Tibial artery (tissue), 4 donors: ENCODE results near the gene METTL25B.

ENCODE experiments used
- DNase-seq, 2 donors: peaks; one replicate each; pipeline ENCODE4 v3.0.0-alpha.2; 2019
- H3K27ac ChIP-seq, 2 donors: fragments of 200-600 bp; sonication (generic) in 1 of 2; 1 replicate in 1 of 2; 2 replicates in 1 of 2; pipeline ENCODE4 v1.5.1; 2018 to 2019; ENCODE audit warnings: mild to moderate bottlenecking in 1 of 2
- H3K27me3 ChIP-seq, 2 donors: fragments of 200-600 bp; sonication (generic) in 1 of 2; one replicate each; pipeline versions ENCODE4 v1.5.1 to v1.6.0; 2016 to 2019
- H3K36me3 ChIP-seq, 3 donors: fragments of 200-600 bp; sonication (generic) in 2 of 3; one replicate each; pipeline ENCODE4 v1.5.1; 2016 to 2019; ENCODE audit warnings: mild to moderate bottlenecking in 2 of 3
- H3K4me1 ChIP-seq, 4 donors: fragments of 200-600 bp; sonication (generic) in 2 of 4; 1 replicate in 3 of 4; 2 replicates in 1 of 4; pipeline ENCODE4 v1.5.1; 2016 to 2019
- H3K4me3 ChIP-seq, 2 donors: fragments of 200-600 bp; sonication (generic) in 1 of 2; 1 replicate in 1 of 2; 2 replicates in 1 of 2; pipeline ENCODE4 v1.5.1; 2018 to 2019; ENCODE audit warnings: mild to moderate bottlenecking in 2 of 2
- H3K9me3 ChIP-seq, 3 donors: fragments of 200-600 bp; sonication (generic) in 1 of 3; one replicate each; pipeline ENCODE4 v1.5.1; 2016 to 2019
- intact Hi-C: fragments of 100-400 bp; cut with DNase I; formaldehyde crosslinking; loops from one replicate; pipeline ENCODE4 v1.15.0; 2023; ENCODE audit warnings: low total_unique reads
- TF ChIP-seq, protein P1 (sequence below), 2 experiments: fragments of 200-600 bp in 1 of 2; fragments of 450-650 bp in 1 of 2; IDR thresholded peaks; one replicate each; pipeline ENCODE4 v1.5.1; 2017 to 2019; ENCODE audit warnings: antibody characterized with exemption in 2 of 2, mild to moderate bottlenecking in 1 of 2, moderate library complexity in 1 of 2

METTL25B gene

DNA sequence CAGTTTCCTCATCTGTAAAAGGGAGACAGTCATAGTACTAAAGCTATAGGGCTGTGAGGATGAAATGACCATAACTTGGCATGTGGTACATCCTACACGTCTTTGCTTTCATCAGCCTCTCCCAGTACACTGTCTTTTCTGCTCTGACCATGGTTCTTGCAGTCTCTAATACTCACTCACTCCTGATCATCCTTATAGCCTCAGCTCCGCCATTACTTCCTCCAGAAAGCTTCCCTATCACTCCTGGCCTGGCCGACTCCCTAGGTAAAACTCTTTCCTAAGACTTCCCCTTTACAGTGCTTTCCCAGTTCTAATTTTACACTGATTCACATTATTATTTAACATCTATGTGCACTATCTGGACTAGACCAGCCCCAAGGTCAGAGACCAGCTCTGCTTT is 17.6 kb downstream of the METTL25B start:
- no peaks in the 10 kb centered on the region for H3K27me3 ChIP-seq
- peak overlapping the region; percentile 82 to 91 for H3K4me3 ChIP-seq
- DNase-seq, result no peak
- peaks cover 0 to 66% (median 52%) of the 10 kb centered on the region in 4 donors for H3K4me1 ChIP-seq
- H3K9me3 ChIP-seq, result no peaks in the 10 kb centered on the region
- H3K27ac ChIP-seq, result peak overlapping the region; percentile 98 to 99
- peaks cover 16 to 34% (median 32%) of the 10 kb centered on the region in 3 donors for H3K36me3 ChIP-seq
- intact Hi-C loops, result no loop called here
- TF ChIP-seq, protein P1, sequence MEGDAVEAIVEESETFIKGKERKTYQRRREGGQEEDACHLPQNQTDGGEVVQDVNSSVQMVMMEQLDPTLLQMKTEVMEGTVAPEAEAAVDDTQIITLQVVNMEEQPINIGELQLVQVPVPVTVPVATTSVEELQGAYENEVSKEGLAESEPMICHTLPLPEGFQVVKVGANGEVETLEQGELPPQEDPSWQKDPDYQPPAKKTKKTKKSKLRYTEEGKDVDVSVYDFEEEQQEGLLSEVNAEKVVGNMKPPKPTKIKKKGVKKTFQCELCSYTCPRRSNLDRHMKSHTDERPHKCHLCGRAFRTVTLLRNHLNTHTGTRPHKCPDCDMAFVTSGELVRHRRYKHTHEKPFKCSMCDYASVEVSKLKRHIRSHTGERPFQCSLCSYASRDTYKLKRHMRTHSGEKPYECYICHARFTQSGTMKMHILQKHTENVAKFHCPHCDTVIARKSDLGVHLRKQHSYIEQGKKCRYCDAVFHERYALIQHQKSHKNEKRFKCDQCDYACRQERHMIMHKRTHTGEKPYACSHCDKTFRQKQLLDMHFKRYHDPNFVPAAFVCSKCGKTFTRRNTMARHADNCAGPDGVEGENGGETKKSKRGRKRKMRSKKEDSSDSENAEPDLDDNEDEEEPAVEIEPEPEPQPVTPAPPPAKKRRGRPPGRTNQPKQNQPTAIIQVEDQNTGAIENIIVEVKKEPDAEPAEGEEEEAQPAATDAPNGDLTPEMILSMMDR (IDR thresholded peaks at IDR 0.05), result no peak

DNA sequence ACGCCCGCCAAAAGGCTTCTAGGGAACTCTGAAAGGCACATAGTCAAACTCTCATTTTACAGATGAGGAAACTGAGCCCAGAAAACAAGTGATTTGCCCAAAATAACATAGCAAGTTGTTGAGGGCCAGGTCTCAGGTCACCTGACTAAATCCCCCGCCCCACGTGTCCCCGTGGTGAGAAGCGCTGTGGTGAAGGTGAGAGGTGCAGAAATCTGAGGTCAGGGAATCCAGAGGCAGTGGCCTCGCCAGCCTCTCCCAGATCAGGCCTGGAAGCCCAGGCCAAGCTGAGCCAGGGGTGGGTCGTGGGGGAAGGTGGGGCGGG is 18.1 kb downstream of the METTL25B start:
- peak overlapping the region; percentile 98 to 99 for H3K27ac ChIP-seq
- peak overlapping the region; percentile 82 to 91 for H3K4me3 ChIP-seq
- H3K36me3 ChIP-seq, result peaks cover 16 to 34% (median 32%) of the 10 kb centered on the region in 3 donors
- intact Hi-C loops, result no loop called here
- no peak for DNase-seq
- TF ChIP-seq, protein P1 (IDR thresholded peaks at IDR 0.05), result no peak
- peaks cover 0 to 64% (median 50%) of the 10 kb centered on the region in 4 donors for H3K4me1 ChIP-seq
- no peaks in the 10 kb centered on the region for H3K9me3 ChIP-seq
- no peaks in the 10 kb centered on the region for H3K27me3 ChIP-seq

DNA sequence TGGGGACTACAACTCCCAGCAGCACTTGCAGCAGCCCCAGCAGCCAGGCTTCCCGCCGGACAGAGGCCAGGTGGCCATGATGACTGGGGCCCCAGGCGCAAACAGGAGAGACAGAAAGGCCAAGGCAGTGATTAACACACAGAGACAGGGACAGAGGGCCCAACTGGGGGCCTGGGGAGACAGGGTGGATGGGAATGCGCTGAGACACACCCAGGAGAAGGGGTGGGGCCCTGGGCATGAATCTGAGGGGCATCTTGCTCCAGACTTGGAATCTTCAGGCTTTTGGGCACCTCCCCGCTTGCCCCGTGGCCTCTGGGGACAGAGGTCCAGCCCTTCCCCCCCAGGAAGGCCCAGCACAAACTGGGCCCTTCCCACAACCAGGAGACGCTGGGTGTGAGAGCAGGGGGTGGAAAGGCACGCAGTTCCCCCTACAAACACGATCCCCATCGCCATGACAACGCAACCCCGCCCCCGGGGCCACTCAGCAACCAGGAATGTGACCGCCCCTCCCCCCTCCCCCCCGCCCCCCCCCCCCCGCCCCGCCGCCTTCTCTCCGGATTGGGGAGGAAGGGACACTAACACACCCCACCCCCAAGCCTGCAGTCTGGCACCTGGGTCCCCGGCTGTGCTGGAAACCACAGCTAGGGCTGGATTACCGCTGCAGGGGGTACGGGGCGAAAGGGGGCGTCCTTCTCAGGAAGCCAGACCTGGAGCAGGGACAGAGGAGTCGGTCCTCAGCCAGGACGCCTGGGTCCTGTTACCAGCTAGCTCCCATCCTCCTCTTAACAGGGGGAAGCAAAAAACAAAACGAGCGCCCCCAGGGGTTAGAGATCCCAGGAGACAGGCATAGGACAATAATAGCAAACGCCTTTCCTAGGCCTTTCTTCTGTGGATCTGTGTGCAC is 18.7 kb downstream of the METTL25B start:
- H3K27ac ChIP-seq, result peak overlapping the region; percentile 98 to 99
- TF ChIP-seq, protein P1 (IDR thresholded peaks at IDR 0.05), result no peak
- no peaks in the 10 kb centered on the region for H3K27me3 ChIP-seq
- peaks cover 0 to 58% (median 47%) of the 10 kb centered on the region in 4 donors for H3K4me1 ChIP-seq
- intact Hi-C loops, result no loop called here
- peaks cover 16 to 32% (median 32%) of the 10 kb centered on the region in 3 donors for H3K36me3 ChIP-seq
- peak overlapping the region; percentile 82 to 91 for H3K4me3 ChIP-seq
- no peaks in the 10 kb centered on the region for H3K9me3 ChIP-seq
- peak; percentile 97 to 98 for DNase-seq

DNA sequence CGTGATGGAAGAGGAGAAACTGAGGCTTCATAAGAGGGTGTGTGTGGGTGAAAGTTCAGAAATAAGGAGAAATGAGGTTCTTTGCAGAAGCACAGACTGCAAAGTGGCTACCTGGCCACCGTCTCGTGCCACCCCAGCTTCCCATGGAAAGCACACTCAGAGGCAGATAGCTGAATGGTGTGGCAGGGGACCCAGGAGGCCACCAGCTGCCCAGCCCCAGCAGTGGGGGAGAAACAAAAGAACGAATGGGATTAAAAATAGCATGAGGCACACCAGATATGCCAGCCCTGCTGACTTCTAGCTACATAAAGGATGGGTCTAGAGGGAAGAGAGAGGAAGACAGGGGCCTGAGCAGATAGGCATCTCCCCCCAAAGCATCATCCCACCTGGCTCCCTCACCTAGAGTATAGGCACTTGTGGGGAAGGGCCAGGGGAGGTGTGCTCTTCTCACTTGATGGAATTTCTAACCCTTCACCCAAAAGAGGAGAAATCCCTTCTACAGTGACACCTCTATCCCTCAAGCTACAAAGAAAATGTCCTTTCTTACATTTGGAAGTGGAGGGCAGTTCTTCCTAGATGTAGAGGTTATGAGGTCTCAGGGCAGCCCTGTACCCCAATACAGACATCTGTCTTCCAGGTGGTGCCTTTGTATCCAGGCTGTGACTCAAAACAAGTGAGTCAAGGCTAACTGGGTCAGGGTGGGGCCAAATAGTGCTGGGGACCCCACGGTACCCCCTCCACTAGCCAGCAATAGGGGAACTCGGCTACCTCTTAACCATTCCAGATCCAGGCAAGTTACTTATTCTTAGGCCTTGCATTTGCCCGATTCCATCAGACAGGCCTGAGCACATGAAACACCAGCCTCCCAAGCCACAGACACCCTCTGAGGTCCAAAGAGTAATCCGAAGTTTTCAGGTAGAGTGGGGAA is 19.7 kb downstream of the METTL25B start:
- intact Hi-C loops, result no loop called here
- H3K27ac ChIP-seq, result peak overlapping the region; percentile 98 to 99
- H3K4me3 ChIP-seq, result peak overlapping the region; percentile 82 to 91
- peaks cover 13 to 22% (median 21%) of the 10 kb centered on the region in 3 donors for H3K36me3 ChIP-seq
- TF ChIP-seq, protein P1 (IDR thresholded peaks at IDR 0.05), result no peak
- DNase-seq, result no peak
- no peaks in the 10 kb centered on the region for H3K9me3 ChIP-seq
- no peaks in the 10 kb centered on the region for H3K27me3 ChIP-seq
- H3K4me1 ChIP-seq, result peaks cover 0 to 65% (median 54%) of the 10 kb centered on the region in 4 donors

DNA sequence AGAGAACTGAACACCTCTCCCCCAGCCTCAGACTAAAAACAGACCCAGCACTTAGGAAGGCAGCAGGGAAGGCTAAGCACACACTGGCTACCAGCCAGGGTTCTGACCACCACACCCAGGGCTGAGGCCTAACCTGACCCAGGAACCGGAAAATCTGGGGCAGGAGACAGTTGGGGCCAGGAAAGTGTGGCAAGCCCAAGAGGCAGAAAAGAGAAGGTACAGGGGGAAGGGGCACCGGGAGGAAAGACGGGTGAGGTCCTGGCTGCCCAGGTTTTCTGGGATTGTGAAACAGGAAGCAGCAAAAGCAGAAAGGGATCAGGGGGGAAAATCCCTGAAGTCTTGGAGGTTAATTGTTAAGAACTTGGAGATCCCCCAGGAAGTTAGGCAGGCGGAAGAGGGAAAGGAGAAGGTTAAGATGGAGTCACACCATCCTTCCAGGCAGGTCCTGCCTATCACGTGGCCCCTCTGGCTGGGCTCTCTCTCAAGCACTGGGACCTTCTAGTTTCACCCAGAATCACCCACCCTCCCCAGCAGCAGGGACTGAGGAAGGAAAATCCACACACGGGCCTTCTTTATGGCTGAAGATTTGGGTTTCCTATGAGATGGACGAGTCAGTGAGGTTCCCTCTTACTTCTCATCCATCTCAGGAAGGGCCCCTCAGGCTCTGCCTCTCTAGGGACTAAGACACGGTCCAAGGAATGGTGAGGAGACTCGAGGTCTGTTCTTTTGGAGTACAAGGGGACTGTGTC is 20.6 kb downstream of the METTL25B start:
- H3K27ac ChIP-seq, result peak overlapping the region; percentile 98 to 99
- no peaks in the 10 kb centered on the region for H3K9me3 ChIP-seq
- peaks cover 0 to 70% (median 57%) of the 10 kb centered on the region in 4 donors for H3K4me1 ChIP-seq
- H3K36me3 ChIP-seq, result peaks cover 5 to 14% (median 13%) of the 10 kb centered on the region in 3 donors
- peak; percentile 75 to 81 for DNase-seq
- TF ChIP-seq, protein P1 (IDR thresholded peaks at IDR 0.05), result no peak
- intact Hi-C loops, result no loop called here
- H3K4me3 ChIP-seq, result peak overlapping the region; percentile 82 to 91
- H3K27me3 ChIP-seq, result no peaks in the 10 kb centered on the region
